GM18519 (cell line): ENCODE results near the gene UGCG.

Experiments
- ATAC-seq: cut with Tn5 transposase; IDR thresholded peaks from one replicate; pipeline ENCODE4 v1.9.1; 2021; ENCODE audit warnings: mild to moderate bottlenecking, moderate library complexity; ENCODE audit not compliant: unreplicated experiment, low FRiP score

Gene UGCG

GRCh38 chr9:111975709-111976108 lies 79.1 kb downstream of the UGCG start:
- ATAC-seq, result no peak

GRCh38 chr9:111978616-111979015 lies 82.0 kb downstream of the UGCG start:
- ATAC-seq, result no peak

GRCh38 chr9:111979561-111979960 lies 82.9 kb downstream of the UGCG start:
- ATAC-seq, result no peak

GRCh38 chr9:111980398-111980797 lies 83.8 kb downstream of the UGCG start:
- ATAC-seq, result no peak

GRCh38 chr9:111983484-111983908 lies 86.9 kb downstream of the UGCG start:
- peak; percentile 60 for ATAC-seq

- no peak for ATAC-seq
Measured at GRCh38 chr9:111984086-111984802, 87.6 kb downstream of the UGCG start.
